NCI-H1694 treated with DMSO at 0.1 percent for 48 hours (cell line): Measurements from ENCODE around the gene LGALS7B.
"Not testable (repeated sequence)": the region's sequence is repeated elsewhere in the genome, so short reads cannot be mapped to it uniquely, and the experiment has no call there.

ENCODE experiments used
- DNase-seq: peaks from one replicate; lab custom pipeline; 2025; lab: John Stamatoyannopoulos, UW

LGALS7B gene

GRCh38 chr19:38797781-38798180, 8.8 kb downstream of the LGALS7B start:
- not testable (repeated sequence) for DNase-seq

GRCh38 chr19:38799104-38799503, 10.1 kb downstream of the LGALS7B start:
- no peak for DNase-seq

- DNase-seq, result no peak
These were observed 11.8 kb downstream of the LGALS7B start for GRCh38 chr19:38800577-38801347.

- DNase-seq, result no peak
These were observed 12.5 kb downstream of the LGALS7B start for GRCh38 chr19:38801359-38802095.

GRCh38 chr19:38803543-38803942, 14.5 kb downstream of the LGALS7B start:
- DNase-seq, result no peak

- DNase-seq, result no peak
These were observed 16.2 kb downstream of the LGALS7B start for GRCh38 chr19:38805180-38805579.

- DNase-seq, result no peak
These were observed 17.4 kb downstream of the LGALS7B start for GRCh38 chr19:38806371-38806770.

- not testable (repeated sequence) for DNase-seq
These were observed 18.5 kb downstream of the LGALS7B start for GRCh38 chr19:38807374-38808098.

- DNase-seq, result no peak
These were observed 19.7 kb downstream of the LGALS7B start for GRCh38 chr19:38808741-38809140.

- DNase-seq, result no peak
These were observed 20.7 kb downstream of the LGALS7B start for GRCh38 chr19:38809592-38810252.

- DNase-seq, result no peak
These were observed 23.2 kb downstream of the LGALS7B start for GRCh38 chr19:38812009-38812840.

GRCh38 chr19:38812841-38813320, 23.9 kb downstream of the LGALS7B start, which contains the start of gene LGALS4:
TSS of gene LGALS4 (minus strand) at chr19:38812945. CDS start at chr19:38812886, 59 bp downstream.
- DNase-seq, result no peak

GRCh38 chr19:38813323-38813722, 24.3 kb downstream of the LGALS7B start:
- DNase-seq, result no peak

- DNase-seq, result not testable (repeated sequence)
These were observed 24.9 kb downstream of the LGALS7B start for GRCh38 chr19:38813932-38814331.

GRCh38 chr19:38815059-38816001, 26.3 kb downstream of the LGALS7B start:
- DNase-seq, result no peak

GRCh38 chr19:38816131-38816750, 27.2 kb downstream of the LGALS7B start:
- no peak for DNase-seq

GRCh38 chr19:38817081-38817480, 28.1 kb downstream of the LGALS7B start:
- no peak for DNase-seq

- no peak for DNase-seq
These were observed 30.4 kb downstream of the LGALS7B start for GRCh38 chr19:38819231-38819920.
